HG03469 (cell line): ENCODE data around the gene TLX1.

Experiments used
- ATAC-seq: cut with Tn5 transposase; IDR thresholded peaks from one replicate; pipeline ENCODE4 v1.9.1; 2021; ENCODE audit warnings: mild to moderate bottlenecking, moderate library complexity, moderate number of reproducible peaks; ENCODE audit not compliant: unreplicated experiment

Gene TLX1

GRCh38 chr10:101130984-101131961 lies at the start of gene TLX1:
Gene TLX1, plus strand, starts transcription at chr10:101131300. Its CDS starts 242 bp downstream, at chr10:101131542.
- no peak for ATAC-seq

GRCh38 chr10:101085846-101086245 lies 45.3 kb upstream of the TLX1 start:
- ATAC-seq: no peak

- no peak for ATAC-seq
Observed at GRCh38 chr10:101087376-101087775, 43.7 kb upstream of the TLX1 start.

DNA sequence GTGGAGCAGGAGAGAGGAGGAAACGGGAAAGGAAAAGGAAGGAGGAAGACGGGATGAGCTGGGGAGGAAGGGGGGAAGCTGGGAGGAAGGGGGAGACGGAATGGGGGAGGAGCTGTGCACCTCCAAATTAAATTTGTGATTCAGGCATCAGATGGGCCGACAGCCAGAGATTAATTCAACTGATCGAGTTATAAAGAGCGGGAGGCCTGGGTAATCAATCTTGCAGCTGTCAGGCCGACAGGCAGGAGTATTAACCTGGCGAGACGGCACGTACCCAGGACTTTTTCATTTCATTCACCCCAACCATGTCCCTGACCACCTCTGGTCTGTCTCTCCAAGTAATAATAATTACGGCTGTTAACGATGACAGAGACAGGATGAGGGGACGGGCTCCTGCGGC lies 43.1 kb upstream of the TLX1 start:
- no peak for ATAC-seq

DNA sequence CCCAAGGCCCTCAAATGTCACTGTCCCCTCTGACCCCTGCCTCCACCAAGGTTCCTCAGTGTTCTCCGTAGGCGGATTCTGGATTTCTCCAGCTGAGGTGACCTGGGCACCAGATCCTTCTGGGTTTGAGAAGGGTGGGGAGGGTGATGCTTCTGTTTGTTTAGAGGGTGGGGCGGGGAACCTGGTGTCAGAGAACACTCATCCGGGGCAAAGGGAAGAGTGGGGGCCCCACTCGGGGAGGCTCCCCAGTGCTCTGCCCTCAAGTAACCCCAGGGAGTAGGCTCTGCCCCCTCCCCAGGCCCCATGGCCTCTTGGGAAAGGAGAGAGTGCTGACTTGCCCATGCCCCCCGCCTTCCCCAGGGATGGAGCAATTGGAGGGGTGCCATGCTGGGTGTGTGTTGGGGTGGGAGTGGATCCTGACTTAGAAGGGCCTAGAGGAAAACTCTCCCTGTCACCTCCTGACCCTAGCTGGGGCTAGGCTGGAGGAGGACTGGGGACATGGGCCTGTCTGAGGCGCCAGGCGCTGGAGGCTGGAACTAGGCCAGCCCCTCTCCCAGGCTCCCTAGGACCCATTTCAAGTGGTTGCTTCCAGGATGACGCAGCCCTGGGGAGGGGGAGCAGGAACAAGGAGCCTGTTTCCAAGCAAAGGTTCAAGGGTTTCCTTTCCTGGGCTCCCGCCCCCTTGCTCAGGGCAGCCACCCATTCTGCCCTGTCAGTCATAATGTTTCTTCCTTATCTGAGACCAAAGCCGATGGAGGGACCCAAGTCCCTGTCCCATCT lies 41.4 kb upstream of the TLX1 start:
- ATAC-seq: no peak

DNA sequence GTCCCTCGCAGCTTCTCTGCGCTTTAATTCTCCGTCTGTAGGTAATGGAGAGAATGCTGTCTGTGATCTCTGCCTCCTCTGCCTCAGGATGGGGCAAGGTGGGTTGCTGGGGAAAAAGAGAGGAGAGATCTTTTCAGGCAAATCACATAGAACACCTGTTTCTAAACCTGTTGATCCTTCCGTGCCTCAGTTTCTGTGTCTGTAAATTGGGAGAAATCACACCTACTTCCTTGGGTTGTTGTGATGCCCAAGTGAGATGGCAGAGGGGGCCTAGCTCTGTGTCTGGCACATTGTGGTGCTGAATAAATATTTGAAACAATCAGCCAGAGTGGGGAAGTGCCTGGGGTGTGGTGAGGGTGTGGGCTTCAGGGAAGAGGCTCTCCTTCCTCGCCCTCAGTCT lies 40.5 kb upstream of the TLX1 start:
- no peak for ATAC-seq

DNA sequence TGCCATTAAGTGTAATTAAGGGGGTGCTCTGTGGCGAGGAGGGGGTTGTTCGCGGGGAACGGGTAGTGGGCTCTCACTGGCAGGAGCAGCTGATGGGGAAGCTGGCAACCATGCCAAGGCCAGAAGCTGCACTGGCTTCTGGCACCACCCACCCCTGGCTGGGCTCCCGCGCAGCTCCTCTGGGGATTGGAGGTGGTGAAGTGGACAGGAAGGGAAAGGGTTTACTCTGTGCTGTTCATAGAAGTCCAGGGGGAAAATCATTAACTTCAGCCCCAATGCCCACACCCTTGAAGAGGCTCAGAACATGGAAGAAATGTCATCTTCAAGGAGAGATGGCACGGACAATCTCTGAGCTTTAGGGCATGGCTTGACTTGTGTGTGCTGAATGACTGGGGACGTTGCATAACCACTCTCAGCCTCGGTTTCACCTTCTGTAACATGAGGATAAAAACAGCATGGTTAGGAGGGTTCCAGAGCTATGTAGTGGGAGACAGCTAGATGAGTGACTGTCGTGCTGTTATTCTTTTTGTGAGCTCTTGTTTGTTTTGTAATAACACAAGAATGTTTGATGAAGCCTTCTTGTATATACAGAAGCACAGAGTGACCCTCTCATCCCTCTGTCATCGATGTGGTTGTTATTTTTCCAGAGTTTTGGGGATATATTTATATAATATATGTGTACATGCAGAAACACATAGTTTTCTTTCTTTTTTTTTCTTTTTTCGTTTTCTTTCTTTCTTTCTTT lies 39.4 kb upstream of the TLX1 start:
- ATAC-seq: no peak

DNA sequence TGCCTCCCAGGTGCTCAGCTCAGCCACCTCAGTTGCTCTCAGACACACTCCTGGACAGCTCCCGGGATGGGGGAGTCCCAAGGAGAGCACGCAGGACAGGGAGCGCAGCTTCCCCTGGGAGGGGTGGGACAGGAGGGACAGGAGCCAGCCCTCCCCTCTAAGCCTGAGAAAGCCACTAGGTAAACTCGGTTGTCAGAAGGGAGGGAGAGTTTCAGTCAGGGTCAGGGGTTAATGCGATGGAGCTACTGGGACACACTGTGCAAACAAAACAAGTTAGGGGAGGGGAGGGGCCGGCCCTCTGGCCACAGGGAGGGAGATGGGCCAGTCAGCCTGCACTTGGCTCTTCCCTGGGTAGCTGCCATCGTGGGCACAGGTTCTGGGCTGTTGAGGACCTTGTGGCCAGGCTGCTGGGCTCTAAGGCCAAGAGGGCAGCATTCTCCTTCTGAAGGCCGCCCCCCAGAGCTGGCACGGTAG lies 38.2 kb upstream of the TLX1 start:
- ATAC-seq: no peak

DNA sequence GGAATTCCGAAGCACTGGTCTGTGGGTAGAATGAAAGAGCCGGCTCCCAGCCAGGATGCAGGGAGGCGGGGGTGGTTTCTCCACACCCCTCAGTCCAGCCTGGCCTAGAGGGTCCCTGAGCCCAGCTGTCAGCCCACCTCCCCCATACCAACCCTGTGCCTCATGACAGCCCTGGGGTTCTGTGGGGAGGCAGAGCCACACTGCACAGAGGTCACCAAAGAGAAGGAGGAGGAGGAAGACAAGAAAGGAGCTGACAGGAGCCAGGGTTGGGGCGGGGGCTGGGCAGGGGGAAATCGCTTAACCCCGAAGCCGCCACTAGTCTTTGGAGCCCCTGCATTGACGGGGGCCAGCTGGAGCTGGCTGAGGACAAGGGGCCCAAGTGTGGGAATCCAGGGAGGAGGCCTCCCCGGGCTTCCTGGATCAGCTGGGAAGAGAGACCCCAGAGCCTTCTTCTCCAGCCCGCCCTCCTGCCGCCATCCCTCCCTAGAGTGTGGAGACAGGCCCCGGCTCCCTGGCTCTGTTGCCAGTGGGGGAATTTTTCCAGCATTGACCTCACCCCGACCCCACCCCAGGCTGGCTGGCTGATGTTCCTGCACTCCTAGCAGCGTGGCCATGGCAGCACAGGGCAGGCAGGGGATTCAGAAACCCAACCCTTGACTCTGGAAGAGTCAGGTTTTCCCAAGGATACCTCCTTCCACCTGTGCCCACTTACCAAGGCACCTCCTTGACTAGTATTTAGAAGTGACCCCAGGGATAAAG lies 36.8 kb upstream of the TLX1 start:
- no peak for ATAC-seq

DNA sequence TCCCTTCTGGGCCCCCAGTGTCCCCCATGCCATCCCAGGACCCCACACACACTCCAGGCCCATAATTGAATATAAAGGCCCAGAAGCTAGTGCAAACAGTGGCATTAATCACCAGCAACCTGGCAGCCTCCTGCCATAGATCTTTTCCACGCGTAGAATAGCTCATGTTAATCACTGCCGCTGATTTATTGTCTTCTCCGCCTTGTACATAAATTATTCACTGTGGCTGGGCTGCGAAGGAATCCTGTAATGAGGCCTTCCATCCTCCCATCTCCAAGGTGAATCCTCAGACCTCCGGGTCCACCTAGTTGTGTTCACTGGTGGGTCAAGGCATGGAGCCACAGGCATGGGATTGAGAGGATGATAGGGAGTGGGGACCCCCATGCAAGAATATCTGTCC lies 36.1 kb upstream of the TLX1 start:
- no peak for ATAC-seq

- ATAC-seq: no peak
Observed at GRCh38 chr10:101095550-101096213, 35.4 kb upstream of the TLX1 start.

DNA sequence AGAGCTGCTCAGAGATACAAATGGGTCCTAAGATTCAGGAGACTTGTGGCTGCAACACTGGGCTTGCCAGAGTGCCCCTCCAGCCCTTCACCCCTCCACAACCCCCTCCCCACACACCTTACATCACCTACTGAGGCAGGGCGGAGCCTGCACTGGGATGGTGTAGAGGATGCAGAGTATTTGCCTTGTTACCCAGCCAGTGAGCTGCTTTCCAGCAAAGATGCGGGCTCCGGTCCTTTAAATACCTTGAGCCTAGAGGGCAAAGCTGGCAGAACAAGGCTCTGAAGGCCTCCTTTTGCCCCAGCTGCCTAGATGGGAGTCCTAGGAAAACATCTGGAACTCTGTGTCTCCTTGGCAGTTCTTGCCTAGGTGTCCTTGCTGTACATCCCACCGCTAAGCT lies 34.7 kb upstream of the TLX1 start:
- no peak for ATAC-seq

DNA sequence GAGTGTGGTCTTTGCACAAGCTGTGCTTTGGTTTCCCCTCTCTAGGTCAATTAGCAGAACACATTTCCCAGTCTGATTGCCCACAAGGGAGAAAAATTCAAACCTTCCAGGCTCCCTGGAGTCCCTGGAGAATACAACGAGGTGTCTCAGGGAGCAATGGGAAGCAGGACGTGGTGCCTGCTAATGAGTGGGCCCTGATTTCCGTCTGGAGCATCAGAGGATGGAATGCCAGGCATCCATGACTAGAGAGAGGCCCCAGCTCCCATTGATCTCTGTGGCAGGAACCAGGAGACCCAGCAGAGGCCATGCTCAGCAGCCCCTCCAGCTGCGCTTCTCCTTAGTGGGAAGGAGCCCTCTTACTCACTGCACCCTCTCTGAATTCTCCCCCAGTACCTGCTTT lies 33.2 kb upstream of the TLX1 start:
- ATAC-seq: no peak

- ATAC-seq: no peak
Observed at GRCh38 chr10:101099901-101100300, 31.2 kb upstream of the TLX1 start.

GRCh38 chr10:101101372-101101881 lies 29.7 kb upstream of the TLX1 start:
- no peak for ATAC-seq

GRCh38 chr10:101103430-101103829 lies 27.7 kb upstream of the TLX1 start:
- no peak for ATAC-seq

DNA sequence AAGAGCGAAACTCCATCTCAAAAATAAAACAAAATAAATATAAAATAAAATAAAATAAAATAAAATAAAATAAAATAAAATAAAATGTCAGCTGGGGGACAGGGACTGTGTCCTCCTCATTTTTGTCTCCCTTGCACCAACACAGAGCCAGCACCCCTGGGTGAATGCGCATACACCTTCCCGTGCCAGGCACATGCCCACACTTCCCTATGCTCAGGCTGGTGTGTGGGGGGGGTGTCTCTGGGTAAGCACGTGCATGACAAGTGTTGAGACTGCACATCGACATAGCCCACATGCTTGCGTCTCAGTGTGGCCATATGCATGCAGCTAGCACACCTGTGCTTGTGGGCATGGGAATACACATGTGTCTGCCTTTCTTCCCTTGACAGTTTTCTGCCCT lies 24.7 kb upstream of the TLX1 start:
- ATAC-seq: no peak

- no peak for ATAC-seq
Observed at GRCh38 chr10:101107771-101108170, 23.3 kb upstream of the TLX1 start.

DNA sequence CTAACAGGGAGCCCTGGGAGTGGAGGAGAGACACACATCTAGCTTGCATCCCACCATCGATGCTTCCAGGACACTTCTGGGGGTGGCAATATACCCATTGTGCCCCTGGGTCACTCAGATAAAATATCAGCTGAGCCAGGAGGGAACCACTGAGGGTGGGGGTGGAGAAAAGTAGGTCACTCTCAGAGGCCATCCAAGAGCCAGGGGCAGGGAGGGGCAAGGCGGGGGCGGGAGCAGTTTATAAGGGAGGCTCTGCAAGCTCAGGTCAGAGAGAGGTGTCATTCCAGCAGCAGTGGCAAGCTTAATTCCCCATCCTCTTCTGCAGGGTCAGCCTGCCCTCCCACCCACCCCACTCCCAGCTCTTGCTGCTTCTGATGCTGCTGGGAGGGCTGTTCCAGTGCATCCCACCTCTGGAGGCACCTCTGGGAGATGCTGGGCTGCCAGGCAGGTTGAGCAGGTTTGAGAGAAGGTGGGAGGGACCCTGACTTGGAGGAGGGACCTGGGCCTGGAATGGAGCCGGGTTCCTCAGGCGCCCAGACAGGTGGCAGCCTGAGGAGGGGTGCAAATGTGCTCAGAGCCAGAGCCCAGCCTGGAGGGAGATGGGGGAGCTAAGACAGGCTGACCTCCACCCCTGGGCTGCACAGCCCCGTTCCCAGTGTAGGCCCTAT lies 20.1 kb upstream of the TLX1 start:
- no peak for ATAC-seq
